Measurements from ENCODE around the gene GAS2L3.
"Not testable (repeated sequence)": the region's sequence is repeated elsewhere in the genome, so short reads cannot be mapped to it uniquely, and the experiment has no call there.

GAS2L3 gene

DNA sequence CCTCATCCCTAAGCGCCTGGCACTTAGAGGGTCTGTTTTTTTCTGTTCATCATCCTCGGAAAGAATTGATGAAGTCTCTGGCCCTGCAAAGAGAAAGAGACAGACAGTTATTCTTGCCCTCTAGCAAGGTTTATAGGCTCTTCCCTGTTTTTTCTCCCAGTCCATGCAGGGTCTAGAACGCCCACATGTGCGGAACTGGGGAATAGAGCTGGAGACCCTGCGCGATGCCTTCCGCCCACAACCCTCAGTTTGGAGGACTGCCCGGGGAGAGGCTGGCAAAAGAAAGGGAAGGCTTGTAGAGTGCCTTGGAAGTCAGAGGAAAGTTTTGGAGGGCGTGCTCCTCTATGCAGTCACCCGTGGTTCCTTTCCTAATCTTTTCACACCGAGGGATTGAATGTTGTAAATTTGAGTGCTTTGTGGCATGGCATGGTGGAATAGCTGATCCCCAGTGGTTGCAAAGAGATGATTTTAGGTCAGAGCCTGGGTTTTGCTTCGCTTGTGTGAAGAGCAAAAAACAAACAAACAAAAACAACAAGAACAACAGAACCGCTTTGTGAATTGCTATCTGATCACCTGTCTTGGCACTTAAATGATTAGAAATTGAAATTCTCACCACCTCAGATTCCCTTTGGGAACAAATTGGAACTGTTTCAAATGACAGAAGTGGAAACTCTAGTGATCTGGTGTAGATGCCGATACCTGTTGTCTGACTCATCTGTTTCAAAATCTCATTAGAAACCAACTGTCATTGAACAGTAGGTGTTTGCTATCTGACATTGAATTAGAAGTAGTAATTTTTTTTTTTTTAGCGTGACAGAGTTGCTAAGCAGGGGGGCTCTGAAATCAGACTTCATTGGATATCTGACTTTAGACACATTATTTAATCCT, 947 bp downstream of the GAS2L3 start:
- no peak for DNase-seq (ENCODE audit: low read depth in 2 of 2)

DNA sequence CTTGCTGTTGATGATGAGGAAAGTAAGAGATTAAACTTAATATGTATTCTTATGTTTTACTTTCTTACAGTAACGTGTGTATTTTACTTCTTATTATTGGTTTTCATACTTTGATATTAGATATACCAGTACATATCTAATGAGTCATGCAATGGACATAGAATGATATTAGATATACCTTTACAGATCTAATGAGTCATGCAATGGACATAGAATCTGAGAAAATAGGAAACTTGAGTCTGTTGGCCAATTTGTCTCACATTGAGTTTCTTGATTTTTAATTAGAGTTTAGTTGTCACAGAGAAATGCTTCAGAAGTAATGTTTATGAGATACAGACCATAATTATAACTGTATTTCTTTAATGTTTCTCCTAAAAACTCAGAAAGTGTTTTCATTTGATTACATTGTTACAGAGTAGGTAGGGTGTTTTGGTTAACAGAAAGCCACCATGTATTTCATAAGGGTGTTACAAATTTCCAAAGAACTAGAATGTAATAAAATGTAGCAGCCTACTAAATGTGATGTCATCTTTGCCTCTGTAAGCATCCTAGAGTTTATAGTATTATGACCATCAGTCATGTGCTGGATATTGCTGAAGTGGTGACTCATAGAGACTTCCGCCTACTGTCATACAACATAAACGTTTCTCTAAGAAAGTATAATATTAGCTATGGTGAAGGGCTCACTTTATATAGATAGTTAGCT, 3.0 kb downstream of the GAS2L3 start:
- no peak for DNase-seq (ENCODE audit: low read depth in 2 of 2)

DNA sequence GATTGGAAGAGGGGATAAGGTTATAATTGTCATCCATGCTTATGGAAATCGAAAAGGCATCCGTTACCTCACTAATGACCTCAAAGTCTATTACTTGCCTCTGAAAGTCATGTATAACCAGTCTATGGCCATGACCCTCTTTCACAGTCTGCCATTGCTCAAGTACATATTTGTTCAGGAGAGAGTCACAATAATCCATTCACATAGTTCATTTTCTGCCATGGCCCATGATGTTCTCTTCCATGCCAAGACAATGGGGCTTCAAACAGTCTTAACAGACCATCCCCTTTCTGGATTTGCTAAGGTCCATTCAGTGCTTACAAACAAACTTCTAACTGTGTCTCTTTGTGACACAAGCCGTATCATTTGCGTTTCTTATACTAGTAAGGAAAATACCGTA, 5.4 kb downstream of the GAS2L3 start:
- no peak for DNase-seq (ENCODE audit: low read depth in 2 of 2)

DNA sequence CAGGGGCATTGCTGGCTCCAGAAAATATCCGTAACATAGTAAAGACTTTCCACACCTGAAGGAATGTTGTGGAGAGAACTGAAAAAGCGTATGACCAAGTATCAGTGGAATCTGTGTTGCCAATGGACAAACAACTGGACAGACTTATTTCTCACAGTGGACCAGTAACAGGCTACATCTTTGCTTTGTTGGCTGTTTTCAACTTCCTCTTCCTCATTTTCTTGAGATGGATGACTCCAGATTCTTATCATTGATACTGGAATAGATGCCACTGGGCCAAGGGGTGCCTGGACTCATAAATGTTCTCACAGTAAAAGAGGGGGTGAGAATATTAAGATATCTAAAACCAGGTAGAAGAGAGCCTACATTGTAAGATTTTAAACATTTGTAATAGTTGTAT, 6.4 kb downstream of the GAS2L3 start:
- no peak for DNase-seq (ENCODE audit: low read depth in 2 of 2)

DNA sequence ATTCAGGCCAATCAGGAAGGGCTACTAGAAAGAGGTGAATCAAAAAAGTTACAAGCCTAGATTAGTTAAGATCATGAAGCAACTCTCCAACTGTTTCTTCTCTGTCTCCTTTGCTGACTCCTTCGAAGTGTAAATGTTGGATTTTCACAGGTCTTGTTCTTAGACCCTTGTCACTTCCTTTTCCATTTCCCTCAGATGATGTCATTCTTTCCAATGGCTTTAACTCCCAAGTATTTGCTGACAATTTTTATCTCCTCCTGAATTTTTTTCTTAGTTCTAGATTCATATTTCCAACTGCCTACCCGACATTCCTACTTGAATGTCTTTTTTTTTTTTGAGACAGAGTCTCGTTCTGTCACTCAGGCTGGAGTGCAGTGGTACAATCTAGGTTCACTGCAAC, 10.8 kb downstream of the GAS2L3 start:
- DNase-seq (ENCODE audit: low read depth in 2 of 2), result no peak

DNA sequence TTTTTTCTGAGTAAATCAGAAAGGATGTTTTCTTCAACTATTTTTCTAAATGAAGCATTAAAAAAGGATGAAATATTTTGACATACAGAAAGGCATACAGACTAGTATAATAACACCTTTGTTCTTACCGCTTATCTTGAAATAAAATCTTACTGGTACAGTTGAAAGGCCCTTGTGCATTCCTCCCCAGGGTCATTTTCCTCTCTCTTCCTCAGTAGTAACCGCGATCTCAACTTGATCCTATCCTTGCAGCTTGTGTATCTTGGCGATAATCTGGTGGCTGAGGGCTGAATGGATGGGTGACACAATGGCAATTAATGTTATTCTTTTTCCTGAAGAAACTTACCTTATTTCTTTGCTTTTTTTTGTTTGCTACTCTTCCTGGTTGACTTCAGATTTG, 18.5 kb downstream of the GAS2L3 start:
- no peak for DNase-seq (ENCODE audit: low read depth in 2 of 2)

DNA sequence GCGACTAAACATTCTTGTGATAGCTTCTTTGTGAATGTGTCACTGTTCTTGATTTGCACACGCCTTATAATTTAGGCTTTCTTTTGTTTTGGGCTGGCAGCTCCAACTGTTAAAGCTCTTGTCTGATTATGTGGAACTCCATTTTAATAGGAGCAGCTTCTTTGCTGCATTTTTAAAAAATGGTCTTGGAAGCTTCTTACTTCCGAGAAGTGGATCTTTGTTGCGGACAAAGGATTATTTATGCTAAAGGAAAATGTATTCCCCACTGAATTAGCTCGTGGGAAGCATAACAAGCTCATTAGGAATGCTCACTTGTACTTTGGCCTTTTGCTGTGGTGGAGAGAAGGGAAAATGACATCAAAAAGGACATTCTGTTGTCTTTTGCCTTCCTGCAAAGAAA, 20.0 kb downstream of the GAS2L3 start:
- no peak for DNase-seq (ENCODE audit: low read depth in 2 of 2)

DNA sequence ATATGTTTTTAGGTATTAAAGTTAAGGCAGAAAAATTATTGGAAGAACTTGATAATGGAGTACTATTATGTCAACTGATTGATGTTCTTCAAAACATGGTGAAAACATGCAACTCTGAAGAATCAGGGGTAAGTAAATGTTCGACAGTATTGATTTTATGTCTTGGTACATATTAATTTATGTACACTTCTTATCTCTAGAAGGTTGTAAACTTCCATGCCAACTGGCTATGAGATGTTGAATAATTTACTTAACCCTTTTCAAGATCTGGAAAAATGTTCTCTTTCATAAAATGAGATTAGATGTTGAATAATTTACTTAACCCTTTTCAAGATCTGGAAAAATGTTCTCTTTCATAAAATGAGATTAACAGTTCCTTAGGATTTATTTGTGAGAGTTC, 28.1 kb downstream of the GAS2L3 start:
- DNase-seq (ENCODE audit: low read depth in 2 of 2), result no peak

DNA sequence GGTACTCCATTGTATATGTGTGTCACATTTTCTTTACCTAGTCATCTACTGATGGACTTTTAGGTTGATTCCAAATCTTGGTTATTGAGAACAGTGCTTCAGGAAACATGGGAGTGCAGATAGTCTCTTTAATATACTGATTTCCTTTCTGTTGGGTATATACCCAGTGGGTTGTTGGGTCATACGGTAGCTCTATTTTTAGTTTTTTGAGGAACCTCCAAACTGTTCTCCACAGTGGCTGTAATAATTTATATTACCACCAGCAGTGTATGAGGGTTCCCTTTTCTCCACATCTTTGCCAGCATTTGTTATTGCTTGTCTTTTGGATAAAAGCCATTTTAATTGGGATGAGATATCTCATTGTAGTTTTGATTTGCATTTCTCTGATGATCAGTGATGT, 29.5 kb downstream of the GAS2L3 start:
- not testable (repeated sequence) for DNase-seq (ENCODE audit: low read depth in 2 of 2)

DNA sequence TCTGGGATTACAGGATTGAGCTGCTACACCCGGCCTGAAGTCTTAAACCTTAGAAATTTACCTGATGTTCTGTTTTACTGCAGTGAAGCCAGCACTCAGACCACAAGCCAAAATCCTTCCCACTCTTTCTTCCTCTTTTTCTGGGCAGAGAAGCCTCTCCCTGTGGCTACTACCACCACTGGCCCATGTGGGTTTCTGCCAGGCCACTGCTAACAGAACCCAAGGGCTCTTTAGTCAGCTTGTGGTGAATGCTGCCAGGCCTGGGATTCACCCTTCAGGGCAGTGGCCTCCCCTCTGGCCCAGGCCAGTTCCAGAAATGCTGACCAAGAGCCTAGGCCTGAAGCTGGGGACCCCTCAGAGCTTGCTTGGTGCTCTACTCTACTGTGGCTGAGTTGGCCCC, 35.3 kb downstream of the GAS2L3 start:
- no peak for DNase-seq (ENCODE audit: low read depth in 2 of 2)

DNA sequence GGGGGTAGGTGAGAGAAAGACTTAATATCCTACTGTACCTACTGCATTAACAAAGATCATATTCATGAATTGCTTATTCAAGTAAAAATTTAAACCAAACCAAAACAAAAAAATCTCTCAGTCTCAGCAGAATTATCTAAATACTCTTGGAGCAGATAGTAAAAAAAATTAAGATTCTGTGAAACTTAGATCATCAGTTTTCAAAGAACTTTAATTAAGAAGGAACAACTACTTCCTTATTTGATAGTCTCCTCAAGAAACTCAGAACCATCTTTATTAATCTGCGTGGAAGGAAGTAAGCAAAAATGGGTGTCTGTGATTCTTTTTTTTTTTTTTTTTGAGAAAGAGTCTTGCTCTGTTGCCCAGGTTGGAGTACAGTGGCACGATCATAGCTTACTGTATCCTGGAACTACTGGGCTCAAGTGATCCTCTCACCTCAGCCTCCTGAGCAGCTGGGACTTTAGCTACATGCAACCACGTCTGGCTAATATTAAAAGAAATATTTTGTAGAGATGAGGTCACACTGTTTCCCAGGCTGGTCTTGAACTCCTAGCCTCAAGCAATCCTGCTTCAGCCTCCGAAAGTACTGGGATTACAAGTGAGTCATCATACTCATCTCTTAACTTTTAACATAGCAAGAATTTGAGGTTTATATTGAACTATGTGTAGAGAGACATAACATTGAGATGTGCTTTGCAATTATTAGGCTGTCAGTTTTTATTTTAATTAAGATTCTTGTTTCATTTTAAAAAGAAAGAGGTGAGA, 37.4 kb downstream of the GAS2L3 start:
- DNase-seq (ENCODE audit: low read depth in 2 of 2), result no peak

DNA sequence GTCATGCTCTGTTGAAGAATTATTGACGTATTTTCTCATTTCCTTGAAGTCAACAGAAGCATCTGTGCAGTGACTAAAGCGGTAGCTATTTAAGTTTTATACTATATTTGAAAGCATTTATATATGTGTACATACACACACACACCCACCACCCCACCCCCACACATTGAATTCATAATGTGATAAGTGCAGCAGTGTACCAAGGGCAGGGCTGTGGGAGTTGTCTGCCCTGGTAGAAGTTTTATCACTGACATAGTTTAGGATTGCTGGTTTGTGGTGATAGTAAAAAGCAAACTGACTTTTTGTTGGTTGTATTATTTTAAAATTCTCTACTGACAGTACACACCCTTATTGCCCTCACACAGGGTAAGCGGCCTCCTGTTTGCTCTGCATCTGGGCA, 39.1 kb downstream of the GAS2L3 start:
- no peak for DNase-seq (ENCODE audit: low read depth in 2 of 2)

DNA sequence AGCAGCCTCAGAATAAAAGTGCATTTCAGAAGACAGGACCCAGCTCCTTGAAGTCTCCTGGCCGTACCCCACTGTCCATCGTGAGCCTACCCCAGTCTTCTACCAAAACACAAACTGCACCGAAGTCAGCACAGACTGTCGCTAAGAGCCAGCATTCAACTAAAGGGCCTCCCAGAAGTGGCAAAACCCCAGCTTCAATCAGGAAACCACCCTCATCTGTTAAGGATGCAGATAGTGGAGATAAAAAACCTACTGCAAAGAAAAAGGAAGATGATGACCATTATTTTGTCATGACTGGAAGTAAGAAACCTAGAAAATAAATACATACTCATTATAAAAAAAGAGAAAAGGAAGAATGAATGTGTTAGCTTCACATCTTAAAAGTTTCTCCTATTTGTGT, 51.1 kb downstream of the GAS2L3 start:
- no peak for DNase-seq (ENCODE audit: low read depth in 2 of 2)

DNA sequence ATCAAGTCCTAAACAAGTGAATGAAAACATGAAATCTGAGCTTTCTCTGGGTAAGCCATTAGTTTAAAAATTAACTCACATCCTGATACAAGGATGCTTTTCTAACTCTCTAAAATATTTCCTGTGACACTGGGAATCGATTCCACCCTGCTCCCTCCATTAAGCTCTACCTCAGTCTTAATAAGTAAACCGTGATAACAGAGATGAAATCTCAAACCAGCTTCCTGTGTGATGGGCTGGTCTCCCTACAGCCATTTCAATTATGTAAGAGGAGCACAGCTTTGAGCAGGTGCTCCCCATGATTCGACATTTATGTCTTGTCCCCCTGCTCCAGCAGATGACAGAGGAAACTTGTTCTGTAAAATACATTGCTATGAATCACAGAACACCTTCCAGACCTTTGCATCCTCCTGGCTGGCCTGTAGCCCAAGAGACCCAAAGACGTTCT, 59.0 kb downstream of the GAS2L3 start:
- no peak for DNase-seq (ENCODE audit: low read depth in 2 of 2)

DNA sequence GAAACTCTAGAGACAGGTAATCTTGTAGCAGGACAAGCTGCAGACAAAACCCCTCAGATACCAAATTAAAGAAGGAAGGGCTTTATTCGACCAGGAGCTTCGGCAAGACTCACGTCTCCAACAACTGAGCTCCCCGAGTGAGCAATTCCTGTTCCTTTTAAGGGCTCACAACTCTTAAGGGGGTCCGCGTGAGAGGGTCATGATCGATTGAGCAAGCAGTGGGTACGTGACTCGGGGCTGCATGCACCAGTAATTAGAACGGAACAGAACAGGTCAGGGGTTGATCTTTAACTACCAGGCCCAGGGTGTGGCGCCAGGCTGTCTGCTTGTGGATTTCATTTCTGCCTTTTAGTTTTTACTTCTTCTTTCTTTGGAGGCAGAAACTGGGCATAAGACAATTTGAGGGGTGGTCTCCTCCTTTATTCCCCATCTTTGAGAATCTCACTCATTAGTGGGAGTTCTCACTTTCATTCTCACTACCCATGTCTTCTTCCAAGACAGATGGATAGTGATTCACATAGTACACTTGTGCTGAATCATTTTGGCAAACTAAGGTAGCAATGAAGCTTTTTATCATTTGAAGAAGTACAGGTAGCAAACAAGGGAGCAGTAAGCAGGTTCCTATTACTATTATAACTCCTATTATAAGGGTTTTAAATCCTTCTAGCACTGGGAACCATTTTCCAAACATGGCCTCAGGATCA, 59.8 kb downstream of the GAS2L3 start:
- not testable (repeated sequence) for DNase-seq (ENCODE audit: low read depth in 2 of 2)

DNA sequence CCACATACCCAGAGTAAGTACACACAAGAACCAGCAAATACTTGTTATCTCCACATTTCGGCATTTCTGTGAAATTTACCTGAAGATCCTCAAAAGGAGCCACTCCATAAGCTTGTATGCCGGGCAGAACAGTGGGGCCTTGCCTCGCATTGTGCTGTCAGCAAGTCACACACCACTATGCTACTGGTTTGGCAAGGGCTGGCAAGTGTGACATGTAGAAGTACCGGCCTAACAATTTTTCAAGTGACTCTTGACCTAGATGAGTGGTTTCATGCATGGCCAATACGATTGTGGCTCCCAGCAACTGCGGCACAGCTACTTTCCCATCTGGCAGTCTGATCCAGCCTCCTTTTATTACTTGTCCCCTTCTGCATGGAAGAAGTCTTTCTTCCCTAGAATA, 69.8 kb downstream of the GAS2L3 start:
- no peak for DNase-seq (ENCODE audit: low read depth in 2 of 2)

DNA sequence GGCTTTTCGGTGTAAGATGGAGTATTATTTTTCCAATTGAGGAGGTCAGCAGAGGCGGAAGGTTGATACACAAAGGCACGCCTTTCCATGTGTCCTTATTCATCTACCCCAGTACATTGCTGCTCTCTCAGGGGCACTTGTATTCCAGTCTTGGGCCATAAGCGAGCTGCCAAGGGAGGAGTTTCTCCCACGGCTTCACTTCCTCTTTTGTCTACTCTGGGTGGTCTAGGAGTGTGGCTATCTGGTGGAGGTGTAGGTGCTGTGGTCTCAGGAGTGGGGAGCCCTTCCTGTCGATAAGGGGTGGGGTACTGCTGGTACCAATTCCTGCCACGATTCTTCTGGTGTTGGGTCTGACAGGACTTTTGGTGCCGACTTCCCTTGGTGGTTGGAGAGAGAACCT, 73.4 kb downstream of the GAS2L3 start:
- DNase-seq (ENCODE audit: low read depth in 2 of 2), result no peak

DNA sequence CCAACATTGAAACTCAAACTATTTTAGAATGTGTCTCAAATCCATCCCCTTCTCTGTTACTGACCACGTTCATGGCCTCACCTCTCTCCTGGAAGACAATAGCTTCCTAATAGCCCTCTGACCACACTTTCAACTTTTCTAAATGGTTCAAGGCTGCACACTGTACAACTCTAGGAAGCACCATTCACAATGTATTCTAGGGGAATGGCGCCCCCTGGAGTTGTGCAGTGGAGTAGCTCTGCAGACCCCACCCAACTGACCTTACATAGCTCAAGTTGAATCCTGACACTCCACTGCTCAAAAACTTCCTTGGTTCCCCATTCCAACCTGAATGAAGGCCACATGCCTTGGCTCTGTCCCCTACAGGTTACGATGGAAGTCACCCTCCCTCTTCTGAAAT, 77.6 kb downstream of the GAS2L3 start:
- DNase-seq (ENCODE audit: low read depth in 2 of 2), result no peak

DNA sequence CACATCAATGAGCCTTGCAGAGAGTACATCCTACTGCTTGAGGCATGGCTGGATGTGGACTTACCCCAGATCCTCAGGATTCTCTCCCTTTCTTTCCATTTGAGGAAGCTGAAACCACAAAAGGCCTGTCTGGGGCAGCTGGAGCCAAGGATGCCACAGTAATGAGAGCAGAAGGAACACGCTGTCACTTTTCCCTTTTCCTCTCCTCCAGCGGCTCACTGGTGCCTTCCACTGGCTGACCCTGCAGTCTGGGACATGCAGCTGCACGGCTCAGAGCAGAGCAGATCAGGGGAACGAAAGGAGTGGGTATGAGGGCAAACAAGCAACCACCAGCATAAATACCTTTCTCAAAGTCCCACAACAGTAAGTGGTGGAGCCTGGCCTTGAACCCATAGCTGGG, 78.2 kb downstream of the GAS2L3 start:
- DNase-seq (ENCODE audit: low read depth in 2 of 2), result no peak

DNA sequence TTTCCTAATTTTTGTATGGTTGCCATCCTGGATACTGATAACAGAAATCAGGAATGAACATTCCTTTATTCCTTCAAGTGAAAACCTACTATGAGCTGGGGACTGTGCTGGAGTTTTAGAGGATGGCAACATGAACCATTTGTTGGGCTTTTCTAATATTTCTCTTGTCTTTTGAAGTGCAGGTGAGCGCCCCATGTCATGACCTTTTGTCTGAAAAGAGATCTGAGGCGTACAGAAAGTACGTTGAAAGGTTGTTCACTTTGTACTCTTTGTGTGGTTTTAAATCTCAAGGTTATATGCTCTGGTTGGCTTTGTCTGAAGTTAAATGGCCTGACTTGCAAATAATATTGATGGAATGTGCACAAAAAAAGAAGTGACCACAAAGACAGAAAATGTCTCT, 79.0 kb downstream of the GAS2L3 start:
- DNase-seq (ENCODE audit: low read depth in 2 of 2), result no peak

DNA sequence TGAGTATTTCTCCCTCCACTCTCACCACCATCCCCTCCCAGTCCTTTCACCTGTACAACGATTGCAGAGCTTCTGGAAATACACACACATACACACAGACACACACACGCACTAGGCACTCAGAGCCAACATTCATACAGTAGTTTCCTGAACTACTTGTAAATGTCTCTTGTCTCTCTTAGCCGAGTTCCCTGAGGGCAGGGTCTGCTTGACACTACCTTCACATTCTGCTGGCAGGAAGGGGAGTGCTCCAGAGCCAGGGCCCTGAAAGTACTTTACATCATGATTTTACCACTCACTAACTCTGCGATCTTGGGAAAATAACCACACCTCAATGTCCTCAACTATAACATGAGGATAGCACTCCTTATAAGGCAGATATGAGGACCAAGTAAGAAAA, 82.7 kb downstream of the GAS2L3 start:
- DNase-seq (ENCODE audit: low read depth in 2 of 2), result no peak

DNA sequence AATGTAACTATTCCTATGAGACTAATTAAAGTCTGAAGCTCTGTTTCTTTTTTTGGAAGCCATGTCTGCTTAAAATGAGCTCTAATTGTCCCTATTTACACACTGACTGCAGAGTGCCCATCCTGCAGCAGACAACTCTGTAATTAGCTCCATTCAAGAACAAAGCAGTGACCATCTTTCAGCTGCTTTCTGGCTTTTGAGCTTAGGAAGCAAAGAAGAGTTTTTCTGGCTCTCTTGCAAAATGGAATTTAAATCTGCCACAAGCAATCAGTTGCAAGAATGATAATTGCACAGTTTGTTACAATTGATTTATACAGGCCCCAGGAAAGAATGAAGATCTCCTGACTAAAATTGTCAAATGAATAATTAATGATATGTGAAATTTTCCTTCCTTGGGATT, 83.4 kb downstream of the GAS2L3 start:
- DNase-seq (ENCODE audit: low read depth in 2 of 2), result no peak
